Measurements from ENCODE around the gene ABHD6. TPM values are rescaled to one million over a fixed set of nuclear protein-coding genes. Genes with fewer than 3 reads are reported as not detected.

The ABHD6 gene
- total and polyA plus RNA-seq, 9 of the 15 experiments (the other 6 are each of a cell fraction or from before 2014, with no cell fraction given), result 0.53 to 3.6 (median 2.5) TPM

DNA sequence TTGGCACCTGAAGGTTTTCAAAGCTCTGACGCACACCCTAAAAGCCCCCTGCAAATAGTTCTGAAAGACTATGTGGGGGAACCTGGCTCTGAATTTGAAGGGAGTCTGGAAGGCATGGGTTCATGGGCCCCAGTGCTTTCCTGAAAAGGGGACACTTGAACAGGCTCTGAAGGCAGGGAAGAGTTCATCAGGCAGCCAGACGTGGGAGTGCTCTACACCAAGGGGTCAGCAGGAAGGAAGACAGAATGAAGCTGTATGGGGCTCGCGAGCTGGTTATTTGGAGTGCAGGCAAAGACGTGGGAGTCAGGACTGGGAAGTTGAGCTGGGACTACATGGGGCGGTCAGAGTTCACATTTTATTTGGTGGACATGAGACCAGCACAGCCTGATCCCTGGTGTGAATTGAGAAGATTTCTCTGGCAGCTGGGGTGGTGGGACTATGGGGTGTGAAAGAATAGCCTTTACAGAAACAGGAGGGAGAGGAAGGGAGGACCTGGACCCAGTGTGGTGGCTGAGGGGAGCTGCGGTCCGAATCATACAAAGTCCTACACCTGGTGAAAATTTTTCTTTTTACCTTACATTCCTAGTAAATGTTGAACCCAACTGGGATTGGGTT is 12.6 kb downstream of the ABHD6 start:
- Histone ChIP-seq H3K27me3 (ENCODE audit: control insufficient read depth in 2 of 2, insufficient read depth in 2 of 2, low read length in 2 of 2) (no peaks in the 10 kb centered on the region), H3K4me1 (replicated peaks in 1 of 2; ENCODE audit: control insufficient read depth in 2 of 2, insufficient read depth in 2 of 2, low read length in 2 of 2) (peaks cover 0 to 10% of the 10 kb centered on the region in 2 experiments; a peak in 3 of 5 replicates), H3K79me2 (ENCODE audit: control insufficient read depth, insufficient read depth, low read length) (no peaks in the 10 kb centered on the region), H3K4me2 (ENCODE audit: insufficient read depth, low read length) (no peak overlapping the region), H3K9ac (ENCODE audit: insufficient read depth in 1 of 2, low read depth in 2 of 2, low read length in 2 of 2) (no peak overlapping the region), H3K9me1 (ENCODE audit: control insufficient read depth, insufficient read depth, low read length) (no peaks in the 10 kb centered on the region), H3K27ac (ENCODE audit: extremely low read depth, low read depth, low read length) (no peak overlapping the region), H3K9me3 (replicated peaks; ENCODE audit: control insufficient read depth, insufficient read depth, low read depth, low read length) (no peaks in the 10 kb centered on the region), H2AFZ (ENCODE audit: low read depth, low read length) (no peak overlapping the region), H3K36me3 (ENCODE audit: control insufficient read depth, insufficient read depth, low read length) (no peaks in the 10 kb centered on the region), H4K20me1 (replicated peaks; ENCODE audit: control insufficient read depth, insufficient read depth, low read length) (peaks cover 7% of the 10 kb centered on the region; the same call in 1 of the 2 replicates), H3K4me3 (no peak overlapping the region)
- FAIRE-seq, result no peak
- 23% methylated on average over 6 of the region's 8 CpGs for WGBS (ENCODE audit: insufficient coverage, low coverage, missing lambda C conversion rate)
- TF ChIP-seq TCF7L2 (IDR thresholded peaks at IDR 0.05; ENCODE audit: low read depth, low read length) (no peak), NCOA1 (IDR thresholded peaks at IDR 0.05; ENCODE audit: low read depth) (no peak), GTF2F1 (IDR thresholded peaks at IDR 0.05; ENCODE audit: low read depth, low read length) (no peak)
- TF ChIP-seq, protein P1, sequence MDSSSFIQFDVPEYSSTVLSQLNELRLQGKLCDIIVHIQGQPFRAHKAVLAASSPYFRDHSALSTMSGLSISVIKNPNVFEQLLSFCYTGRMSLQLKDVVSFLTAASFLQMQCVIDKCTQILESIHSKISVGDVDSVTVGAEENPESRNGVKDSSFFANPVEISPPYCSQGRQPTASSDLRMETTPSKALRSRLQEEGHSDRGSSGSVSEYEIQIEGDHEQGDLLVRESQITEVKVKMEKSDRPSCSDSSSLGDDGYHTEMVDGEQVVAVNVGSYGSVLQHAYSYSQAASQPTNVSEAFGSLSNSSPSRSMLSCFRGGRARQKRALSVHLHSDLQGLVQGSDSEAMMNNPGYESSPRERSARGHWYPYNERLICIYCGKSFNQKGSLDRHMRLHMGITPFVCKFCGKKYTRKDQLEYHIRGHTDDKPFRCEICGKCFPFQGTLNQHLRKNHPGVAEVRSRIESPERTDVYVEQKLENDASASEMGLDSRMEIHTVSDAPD (CRISPR knock-in tag; IDR thresholded peaks at IDR 0.05), result no peak
- TF ChIP-seq, protein P2, sequence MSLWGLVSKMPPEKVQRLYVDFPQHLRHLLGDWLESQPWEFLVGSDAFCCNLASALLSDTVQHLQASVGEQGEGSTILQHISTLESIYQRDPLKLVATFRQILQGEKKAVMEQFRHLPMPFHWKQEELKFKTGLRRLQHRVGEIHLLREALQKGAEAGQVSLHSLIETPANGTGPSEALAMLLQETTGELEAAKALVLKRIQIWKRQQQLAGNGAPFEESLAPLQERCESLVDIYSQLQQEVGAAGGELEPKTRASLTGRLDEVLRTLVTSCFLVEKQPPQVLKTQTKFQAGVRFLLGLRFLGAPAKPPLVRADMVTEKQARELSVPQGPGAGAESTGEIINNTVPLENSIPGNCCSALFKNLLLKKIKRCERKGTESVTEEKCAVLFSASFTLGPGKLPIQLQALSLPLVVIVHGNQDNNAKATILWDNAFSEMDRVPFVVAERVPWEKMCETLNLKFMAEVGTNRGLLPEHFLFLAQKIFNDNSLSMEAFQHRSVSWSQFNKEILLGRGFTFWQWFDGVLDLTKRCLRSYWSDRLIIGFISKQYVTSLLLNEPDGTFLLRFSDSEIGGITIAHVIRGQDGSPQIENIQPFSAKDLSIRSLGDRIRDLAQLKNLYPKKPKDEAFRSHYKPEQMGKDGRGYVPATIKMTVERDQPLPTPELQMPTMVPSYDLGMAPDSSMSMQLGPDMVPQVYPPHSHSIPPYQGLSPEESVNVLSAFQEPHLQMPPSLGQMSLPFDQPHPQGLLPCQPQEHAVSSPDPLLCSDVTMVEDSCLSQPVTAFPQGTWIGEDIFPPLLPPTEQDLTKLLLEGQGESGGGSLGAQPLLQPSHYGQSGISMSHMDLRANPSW (CRISPR knock-in tag; IDR thresholded peaks at IDR 0.05), result no peak
- TF ChIP-seq, protein P3, sequence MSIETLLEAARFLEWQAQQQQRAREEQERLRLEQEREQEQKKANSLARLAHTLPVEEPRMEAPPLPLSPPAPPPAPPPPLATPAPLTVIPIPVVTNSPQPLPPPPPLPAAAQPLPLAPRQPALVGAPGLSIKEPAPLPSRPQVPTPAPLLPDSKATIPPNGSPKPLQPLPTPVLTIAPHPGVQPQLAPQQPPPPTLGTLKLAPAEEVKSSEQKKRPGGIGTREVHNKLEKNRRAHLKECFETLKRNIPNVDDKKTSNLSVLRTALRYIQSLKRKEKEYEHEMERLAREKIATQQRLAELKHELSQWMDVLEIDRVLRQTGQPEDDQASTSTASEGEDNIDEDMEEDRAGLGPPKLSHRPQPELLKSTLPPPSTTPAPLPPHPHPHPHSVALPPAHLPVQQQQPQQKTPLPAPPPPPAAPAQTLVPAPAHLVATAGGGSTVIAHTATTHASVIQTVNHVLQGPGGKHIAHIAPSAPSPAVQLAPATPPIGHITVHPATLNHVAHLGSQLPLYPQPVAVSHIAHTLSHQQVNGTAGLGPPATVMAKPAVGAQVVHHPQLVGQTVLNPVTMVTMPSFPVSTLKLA (conservative IDR thresholded peaks at IDR 0.05), result no peak
- DNase-seq (ENCODE audit: extremely low read depth in 1 of 4, low spot score in 3 of 4), result no peak
- in situ Hi-C loops (cut with MboI), result no loop called here
- intact Hi-C loops (cut with micrococcal nuclease), result no loop called here
- CTCF ChIA-PET (ENCODE audit: low intra/inter-chr PET ratio), result no interaction called here
- ATAC-seq, result peak; percentile 41
- POLR2A ChIA-PET, result interaction anchor here (0.7 to 1.1 kb wide), 3 partner anchors 8 to 27 kb away, joined by 3 read pairs; no protein-coding TSS in a partner anchor
- BruUV-seq (replicated peaks), result no TSS peak

Data from K562 (cell line).